MM.1S (cell line): ENCODE measurements around the gene PCSK4.

ENCODE experiments used
- DNase-seq: peaks from one replicate; pipeline ENCODE4 v3.0.0-alpha.2; 2015
- H2AFZ ChIP-seq: fragments of 300-600 bp; sonication (generic); 2 replicates; pipeline ENCODE4 v1.6.0; 2016; ENCODE audit warnings: antibody characterized with exemption, low read length
- H3F3A ChIP-seq: fragments of 300-600 bp; sonication (generic); 2 replicates; pipeline ENCODE4 v1.6.1; 2016; ENCODE audit warnings: mild to moderate bottlenecking, antibody characterized with exemption, low read length, moderate library complexity, mixed read lengths; ENCODE audit not compliant: insufficient read depth
- H3K27ac ChIP-seq: fragments of 300-600 bp; sonication (generic); 2 replicates; pipeline ENCODE4 v1.5.1; 2016; ENCODE audit warnings: mild to moderate bottlenecking, low read length
- H3K27me3 ChIP-seq: fragments of 300-600 bp; sonication (generic); replicated peaks from 2 replicates; pipeline ENCODE4 v1.6.0; 2016; ENCODE audit warnings: low read length; ENCODE audit not compliant: insufficient read depth
- H3K36me3 ChIP-seq: fragments of 300-600 bp; sonication (generic); replicated peaks from 2 replicates; pipeline ENCODE4 v1.6.1; 2016; ENCODE audit warnings: mild to moderate bottlenecking, low read length, mixed read lengths; ENCODE audit not compliant: insufficient read depth
- H3K4me1 ChIP-seq: fragments of 300-600 bp; sonication (generic); 2 replicates; pipeline ENCODE4 v1.6.1; 2016; ENCODE audit warnings: low read length, mixed read lengths
- H3K4me2 ChIP-seq: fragments of 300-600 bp; sonication (generic); 2 replicates; pipeline ENCODE4 v1.6.0; 2016; ENCODE audit warnings: low read depth, low read length
- H3K4me3 ChIP-seq: fragments of 300-600 bp; sonication (generic); 2 replicates; pipeline ENCODE4 v1.5.1; 2016; ENCODE audit warnings: low read length, mixed read lengths
- H3K79me2 ChIP-seq: fragments of 300-600 bp; sonication (generic); 2 replicates; pipeline ENCODE4 v1.6.1; 2016; ENCODE audit warnings: mixed run types, low read length, mixed read lengths
- H3K9ac ChIP-seq: fragments of 300-600 bp; sonication (generic); 2 replicates; pipeline ENCODE4 v1.6.1; 2016; ENCODE audit warnings: low read length, mixed read lengths
- H3K9me2 ChIP-seq: fragments of 300-600 bp; sonication (generic); replicated peaks from 2 replicates; pipeline ENCODE4 v1.6.1; 2016; ENCODE audit warnings: mild to moderate bottlenecking, low read length, mixed read lengths; ENCODE audit not compliant: insufficient read depth
- H3K9me3 ChIP-seq: fragments of 300-600 bp; sonication (generic); replicated peaks from 2 replicates; pipeline ENCODE4 v1.6.1; 2016; ENCODE audit warnings: mild to moderate bottlenecking, low read length, mixed read lengths; ENCODE audit not compliant: insufficient read depth
- H4K20me1 ChIP-seq: fragments of 300-600 bp; sonication (generic); 2 replicates; pipeline ENCODE4 v1.6.1; 2016; ENCODE audit warnings: mild to moderate bottlenecking, low read length, moderate library complexity, mixed read lengths; ENCODE audit not compliant: insufficient read depth
- EZH2 ChIP-seq: fragments of 300-600 bp; sonication (generic); optimal IDR thresholded peaks from 2 replicates; pipeline ENCODE3; 2017; ENCODE audit warnings: low read depth, mild to moderate bottlenecking, antibody characterized with exemption, low read length, mixed read lengths
- EZH2phosphoT487 ChIP-seq: fragments of 300-600 bp; sonication (generic); IDR thresholded peaks from 2 replicates; pipeline ENCODE4 v1.6.1; 2018; ENCODE audit warnings: antibody characterized with exemption, low read length
- TF ChIP-seq, protein P1 (sequence below): fragments of 300-600 bp; sonication (generic); IDR thresholded peaks from 2 replicates; pipeline ENCODE4 v1.5.1; 2016; ENCODE audit warnings: antibody characterized with exemption, low read length, mixed read lengths

The PCSK4 gene

DNA sequence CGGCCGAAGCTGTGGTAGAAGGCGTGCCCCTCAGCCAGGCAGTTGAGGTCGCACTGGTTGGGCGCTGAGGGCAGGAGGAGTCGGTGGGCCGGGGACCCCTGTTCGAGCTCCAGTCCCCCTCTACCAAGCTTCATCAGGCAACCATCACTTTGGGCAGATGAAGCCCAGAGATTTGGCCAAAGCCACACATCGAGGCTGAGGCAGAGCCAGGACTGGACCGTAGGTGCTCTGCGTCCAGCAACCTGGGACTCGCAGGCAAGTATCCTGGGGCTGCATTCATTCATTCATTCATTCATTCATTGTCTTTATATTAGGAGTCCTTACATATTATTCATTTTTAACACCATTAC lies 18.3 kb upstream of the PCSK4 start:
- H3K4me3 ChIP-seq = no peak overlapping the region
- H3K9ac ChIP-seq = no peak overlapping the region
- no peak for DNase-seq
- peaks cover 2% of the 10 kb centered on the region; the same call in 1 of the 2 replicates for H3K4me1 ChIP-seq
- no peaks in the 10 kb centered on the region for H3K9me3 ChIP-seq
- no peaks in the 10 kb centered on the region for H3F3A ChIP-seq
- peaks cover 75% of the 10 kb centered on the region for H3K27me3 ChIP-seq
- no peaks in the 10 kb centered on the region for H3K9me2 ChIP-seq
- H2AFZ ChIP-seq = no peak overlapping the region
- H3K36me3 ChIP-seq = no peaks in the 10 kb centered on the region
- TF ChIP-seq EZH2phosphoT487 (no peak), EZH2 (no peak)
- TF ChIP-seq, protein P1, sequence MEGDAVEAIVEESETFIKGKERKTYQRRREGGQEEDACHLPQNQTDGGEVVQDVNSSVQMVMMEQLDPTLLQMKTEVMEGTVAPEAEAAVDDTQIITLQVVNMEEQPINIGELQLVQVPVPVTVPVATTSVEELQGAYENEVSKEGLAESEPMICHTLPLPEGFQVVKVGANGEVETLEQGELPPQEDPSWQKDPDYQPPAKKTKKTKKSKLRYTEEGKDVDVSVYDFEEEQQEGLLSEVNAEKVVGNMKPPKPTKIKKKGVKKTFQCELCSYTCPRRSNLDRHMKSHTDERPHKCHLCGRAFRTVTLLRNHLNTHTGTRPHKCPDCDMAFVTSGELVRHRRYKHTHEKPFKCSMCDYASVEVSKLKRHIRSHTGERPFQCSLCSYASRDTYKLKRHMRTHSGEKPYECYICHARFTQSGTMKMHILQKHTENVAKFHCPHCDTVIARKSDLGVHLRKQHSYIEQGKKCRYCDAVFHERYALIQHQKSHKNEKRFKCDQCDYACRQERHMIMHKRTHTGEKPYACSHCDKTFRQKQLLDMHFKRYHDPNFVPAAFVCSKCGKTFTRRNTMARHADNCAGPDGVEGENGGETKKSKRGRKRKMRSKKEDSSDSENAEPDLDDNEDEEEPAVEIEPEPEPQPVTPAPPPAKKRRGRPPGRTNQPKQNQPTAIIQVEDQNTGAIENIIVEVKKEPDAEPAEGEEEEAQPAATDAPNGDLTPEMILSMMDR = no peak
- H3K4me2 ChIP-seq = no peak overlapping the region
- H3K79me2 ChIP-seq = no peaks in the 10 kb centered on the region
- no peak overlapping the region for H3K27ac ChIP-seq
- no peaks in the 10 kb centered on the region for H4K20me1 ChIP-seq

DNA sequence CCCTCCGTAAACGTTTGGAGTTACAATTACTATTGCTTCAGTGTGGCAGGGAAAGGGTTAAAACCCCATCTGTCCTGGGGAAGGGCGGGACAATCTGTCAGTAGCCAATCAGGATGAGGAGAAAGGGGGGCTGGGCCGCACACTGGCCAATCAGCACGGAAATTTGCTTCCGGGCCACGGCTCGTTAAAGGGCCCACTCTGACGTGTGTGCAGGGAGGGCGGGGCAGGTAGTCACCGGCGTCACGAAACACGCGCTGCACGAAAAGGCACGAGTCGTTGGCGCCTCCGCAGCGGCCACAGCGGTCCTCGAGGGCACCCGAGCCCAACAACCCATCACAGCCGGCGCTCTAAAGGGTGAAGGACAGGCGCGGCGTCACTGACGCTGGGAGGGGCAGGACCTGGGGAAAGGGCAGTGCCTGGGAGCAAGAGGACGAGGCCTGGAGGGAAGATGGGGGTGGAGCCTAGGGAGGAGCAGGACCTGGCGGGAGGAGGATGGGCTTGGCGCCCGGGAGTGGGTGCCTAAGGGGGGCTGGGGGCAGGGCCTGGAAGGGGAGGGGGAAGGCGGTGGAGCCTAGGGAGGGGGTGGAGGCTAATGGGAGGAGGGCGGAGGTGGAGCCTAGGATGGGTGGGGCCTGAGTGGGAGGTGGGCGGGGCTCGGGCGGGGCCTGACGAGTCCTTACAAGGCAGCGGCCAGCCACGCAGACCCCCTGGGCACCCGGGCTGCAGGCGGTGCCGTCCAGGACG lies 17.8 kb upstream of the PCSK4 start:
- DNase-seq = peak; percentile 73
- peaks cover 81% of the 10 kb centered on the region for H3K27me3 ChIP-seq
- no peaks in the 10 kb centered on the region for H4K20me1 ChIP-seq
- no peaks in the 10 kb centered on the region for H3K9me2 ChIP-seq
- 0 out of 2 replicates have a peak overlapping the region, but pooled peaks have one; percentile 65 for H2AFZ ChIP-seq
- H3K4me1 ChIP-seq = peaks cover 2% of the 10 kb centered on the region; the same call in 1 of the 2 replicates
- H3K36me3 ChIP-seq = no peaks in the 10 kb centered on the region
- no peaks in the 10 kb centered on the region for H3K9me3 ChIP-seq
- no peak overlapping the region for H3K9ac ChIP-seq
- no peaks in the 10 kb centered on the region for H3F3A ChIP-seq
- peak overlapping the region; percentile 37; the same call in 1 of the 2 replicates for H3K4me3 ChIP-seq
- TF ChIP-seq, protein P1 = no peak
- TF ChIP-seq EZH2phosphoT487 = no peak
- H3K27ac ChIP-seq = no peak overlapping the region
- peak overlapping the region; percentile 71 for H3K4me2 ChIP-seq
- no peaks in the 10 kb centered on the region for H3K79me2 ChIP-seq

DNA sequence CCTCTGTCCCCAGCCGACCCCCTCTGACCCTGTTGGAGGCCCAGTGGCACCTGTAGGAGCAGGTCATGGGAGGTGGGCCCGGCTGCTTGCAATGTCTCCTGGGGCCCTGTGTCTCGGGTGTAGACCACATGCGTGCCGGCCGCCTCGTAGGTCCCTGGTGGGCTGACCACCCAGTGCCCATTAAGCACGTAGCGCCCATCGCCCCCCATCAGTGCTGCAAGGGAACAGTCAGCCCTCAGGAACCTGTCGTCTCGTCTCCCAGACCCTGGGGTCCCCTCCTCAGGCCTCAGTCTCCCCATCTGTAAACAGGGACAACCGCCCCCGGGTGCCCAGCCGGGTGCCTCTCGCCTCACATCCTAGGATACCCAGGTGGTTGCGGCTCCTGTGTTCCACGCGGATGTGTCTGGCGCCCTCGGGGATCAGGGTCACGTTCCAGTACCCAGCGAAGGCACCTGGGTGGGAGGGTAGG lies 17.1 kb upstream of the PCSK4 start:
- no peak for DNase-seq
- Histone ChIP-seq H3K79me2 (no peaks in the 10 kb centered on the region), H3K4me3 (no peak overlapping the region), H3K36me3 (no peaks in the 10 kb centered on the region), H3K27me3 (peaks cover 83% of the 10 kb centered on the region), H3K9me3 (no peaks in the 10 kb centered on the region), H3K4me1 (no peaks in the 10 kb centered on the region), H4K20me1 (no peaks in the 10 kb centered on the region), H2AFZ (no peak overlapping the region), H3K9me2 (no peaks in the 10 kb centered on the region), H3K4me2 (peak overlapping the region; percentile 71; the same call in 1 of the 2 replicates), H3K9ac (no peak overlapping the region), H3K27ac (no peak overlapping the region), H3F3A (no peaks in the 10 kb centered on the region)
- TF ChIP-seq, protein P1 = no peak
- no peak for TF ChIP-seq EZH2phosphoT487
- no peak for TF ChIP-seq EZH2
